CD14-positive monocyte (primary cell): ENCODE measurements around the gene TNKS1BP1. TPM values are rescaled to one million over a fixed set of nuclear protein-coding genes. Genes with fewer than 3 reads are reported as not detected.

Experiments
- DNase-seq, 3 donors: peaks; one replicate each; pipeline ENCODE4 v3.0.0-alpha.2; 2011 to 2022
- H2AFZ ChIP-seq: 2 replicates; pipeline ENCODE4 v1.6.0; 2012; ENCODE audit warnings: mild to moderate bottlenecking, low read depth, low read length, inconsistent platforms; ENCODE audit not compliant: insufficient read depth, poor library complexity, severe bottlenecking
- H3K27ac ChIP-seq, 2 donors: 1 replicate in 1 of 2; 2 replicates in 1 of 2; pipeline ENCODE4 v1.5.1; 2012 to 2013; ENCODE audit warnings: low read length in 2 of 2, control low read depth in 1 of 2, inconsistent platforms in 1 of 2, low read depth in 1 of 2, mild to moderate bottlenecking in 1 of 2
- H3K27me3 ChIP-seq, 2 donors: one replicate each; pipeline versions ENCODE4 v1.6.0 to v1.6.1; 2011 to 2013; ENCODE audit warnings: low read length in 2 of 2; ENCODE audit not compliant: control insufficient read depth in 2 of 2, insufficient read depth in 2 of 2
- H3K36me3 ChIP-seq, 2 donors: replicated peaks in 1 of 2; 1 replicate in 1 of 2; 2 replicates in 1 of 2; pipeline versions ENCODE4 v1.5.1 to v1.6.1; 2012 to 2013; ENCODE audit warnings: low read length in 2 of 2, control low read depth in 1 of 2, inconsistent platforms in 1 of 2, mild to moderate bottlenecking in 1 of 2; ENCODE audit not compliant: insufficient read depth in 2 of 2, control insufficient read depth in 1 of 2
- H3K4me1 ChIP-seq, 2 donors: 1 replicate in 1 of 2; 2 replicates in 1 of 2; pipeline versions ENCODE4 v1.5.1 to v1.6.1; 2012 to 2013; ENCODE audit warnings: low read length in 2 of 2, control low read depth in 1 of 2, inconsistent platforms in 1 of 2, mild to moderate bottlenecking in 1 of 2, moderate library complexity in 1 of 2; ENCODE audit not compliant: insufficient read depth in 2 of 2, control insufficient read depth in 1 of 2
- H3K4me2 ChIP-seq: replicated peaks from 2 replicates; pipeline ENCODE3; 2012; ENCODE audit warnings: low read length, moderate library complexity, mild to moderate bottlenecking; ENCODE audit not compliant: poor library complexity, severe bottlenecking; ENCODE audit errors: extremely low read depth
- H3K4me3 ChIP-seq, 3 experiments: fragments of 200-600 bp in 1 of 3; sonication (generic) in 1 of 3; replicated peaks in 1 of 3; 1 replicate in 2 of 3; 2 replicates in 1 of 3; pipeline ENCODE4 v1.5.1; 2011 to 2013; ENCODE audit warnings: low read length in 3 of 3, mild to moderate bottlenecking in 3 of 3, control low read depth in 2 of 3, low read depth in 2 of 3, inconsistent platforms in 1 of 3, moderate library complexity in 1 of 3
- H3K79me2 ChIP-seq: 2 replicates; pipeline ENCODE4 v1.6.0; 2012; ENCODE audit warnings: mild to moderate bottlenecking, control low read depth, inconsistent platforms, low read length, moderate library complexity; ENCODE audit not compliant: insufficient read depth
- H3K9ac ChIP-seq: 2 replicates; pipeline ENCODE4 v1.6.0; 2017; ENCODE audit warnings: low read length, mild to moderate bottlenecking; ENCODE audit not compliant: insufficient read depth, poor library complexity, severe bottlenecking
- H3K9me3 ChIP-seq, 2 donors: replicated peaks in 1 of 2; 1 replicate in 1 of 2; 2 replicates in 1 of 2; pipeline versions ENCODE4 v1.5.1 to v1.6.1; 2012 to 2013; ENCODE audit warnings: low read length in 2 of 2, control low read depth in 1 of 2; ENCODE audit not compliant: control insufficient read depth in 1 of 2, insufficient read depth in 1 of 2
- H4K20me1 ChIP-seq: 2 replicates; pipeline ENCODE4 v1.6.0; 2012; ENCODE audit warnings: mild to moderate bottlenecking, low read length, control low read depth, moderate library complexity; ENCODE audit not compliant: insufficient read depth
- H3K27ac Mint-ChIP-seq, 7 donors: one replicate each; pipeline ENCODE4 v1.8.0; 2020; ENCODE audit warnings: mild to moderate bottlenecking in 7 of 7, mixed read lengths in 7 of 7, moderate library complexity in 6 of 7, inconsistent platforms in 2 of 7
- H3K27me3 Mint-ChIP-seq, 3 donors: one replicate each; pipeline ENCODE4 v1.8.0; 2021 to 2022; ENCODE audit warnings: low read depth in 3 of 3, mild to moderate bottlenecking in 3 of 3, mixed read lengths in 3 of 3, moderate library complexity in 3 of 3, inconsistent platforms in 1 of 3
- H3K36me3 Mint-ChIP-seq, 2 donors: one replicate each; pipeline ENCODE4 v1.8.0; 2020; ENCODE audit warnings: mixed read lengths in 2 of 2, inconsistent platforms in 1 of 2, mild to moderate bottlenecking in 1 of 2
- H3K4me1 Mint-ChIP-seq: one replicate; pipeline ENCODE4 v1.8.0; 2020; ENCODE audit warnings: mild to moderate bottlenecking, mixed read lengths
- H3K4me3 Mint-ChIP-seq, 2 donors: one replicate each; pipeline ENCODE4 v1.8.0; 2020; ENCODE audit warnings: mild to moderate bottlenecking in 2 of 2, mixed read lengths in 2 of 2, moderate library complexity in 1 of 2
- H3K9me3 Mint-ChIP-seq, 7 donors: one replicate each; pipeline ENCODE4 v1.8.0; 2020 to 2022; ENCODE audit warnings: mixed read lengths in 7 of 7, mild to moderate bottlenecking in 6 of 7, moderate library complexity in 6 of 7, inconsistent platforms in 2 of 7
- CTCF ChIP-seq: fragments of 200-600 bp; IDR thresholded peaks from one replicate; pipeline ENCODE4 v1.8.0; 2022; ENCODE audit warnings: antibody characterized with exemption, mild to moderate bottlenecking
- whole genome bisulfite sequencing: methylation state at CpG from one replicate; pipeline ENCODE4 v1.1.5; 2013; ENCODE audit warnings: missing lambda C conversion rate; ENCODE audit not compliant: insufficient coverage; 5-methylcytosine and 5-hydroxymethylcytosine counted together
- intact Hi-C, 2 donors: fragments of 100-400 bp; cut with micrococcal nuclease; formaldehyde crosslinking; loops; one replicate each; pipeline versions ENCODE4 v1.15.0 to v1.15.1; 2023
- polyA plus RNA-seq, 3 donors: library from polyadenylated mRNA; depleted of rRNA in 1 of 3; unstranded in 2 of 3; stranded (reverse) in 1 of 3; fragments of 300-500 nt in 2 of 3; fragments of >200 nt in 1 of 3; fragmentation: Illumina TruSeq in 2 of 3; gene quantifications; 1 replicate in 2 of 3; 2 replicates in 1 of 3; pipeline ENCODE4 v1.2.3, GENCODE V29; 2012 to 2021

Gene TNKS1BP1
- polyA plus RNA-seq, 3 donors = 0.29 to 1.2 (median 0.50) TPM

GRCh38 chr11:57353446-57353845 is 28.7 kb upstream of the TNKS1BP1 start:
- no peak overlapping the region for H3K9ac ChIP-seq

GRCh38 chr11:57353036-57353435 is 28.3 kb upstream of the TNKS1BP1 start:
- Mint-ChIP-seq H3K27me3 (peaks cover 0 to 6% (median 4%) of the 10 kb centered on the region in 3 donors), H3K4me1 (peaks cover 30% of the 10 kb centered on the region), H3K27ac (no peak overlapping the region), H3K9me3 (peaks cover 0 to 9% (median 5%) of the 10 kb centered on the region in 7 donors), H3K36me3 (no peaks in the 10 kb centered on the region), H3K4me3 (no peak overlapping the region)
- Histone ChIP-seq H3K4me1 (peaks cover 26 to 29% of the 10 kb centered on the region in 2 donors), H3K9ac (no peak overlapping the region), H3K36me3 (no peaks in the 10 kb centered on the region), H2AFZ (no peak overlapping the region), H3K27ac (no peak overlapping the region), H4K20me1 (no peaks in the 10 kb centered on the region), H3K9me3 (no peaks in the 10 kb centered on the region), H3K4me3 (no peak overlapping the region), H3K79me2 (no peaks in the 10 kb centered on the region), H3K4me2 (no peak overlapping the region), H3K27me3 (no peaks in the 10 kb centered on the region)
- no peak for DNase-seq
- intact Hi-C loops = loop anchor here in 1 of 2 donors (10.0 kb wide), 1 partner anchor 292 kb away; the partner anchor contains the start of gene YPEL4
- no peak for TF ChIP-seq CTCF
- WGBS = 17% methylated on average over 1 of the region's 5 CpGs

More at GRCh38 chr11:57353446-57353845, 28.7 kb upstream of the TNKS1BP1 start:
- TF ChIP-seq CTCF = no peak
- no peak overlapping the region for H3K27ac Mint-ChIP-seq
- Histone ChIP-seq H3K79me2 (no peaks in the 10 kb centered on the region), H3K4me3 (no peak overlapping the region), H3K36me3 (no peaks in the 10 kb centered on the region), H3K27ac (no peak overlapping the region), H2AFZ (peak overlapping the region; percentile 37), H3K4me2 (no peak overlapping the region), H3K9me3 (no peaks in the 10 kb centered on the region), H3K27me3 (no peaks in the 10 kb centered on the region), H3K4me1 (peaks cover 26 to 29% of the 10 kb centered on the region in 2 donors), H4K20me1 (no peaks in the 10 kb centered on the region)
- H3K4me1 Mint-ChIP-seq = peaks cover 30% of the 10 kb centered on the region
- no CpG with 5 or more reads among the region's 4 CpGs for WGBS
- no peaks in the 10 kb centered on the region for H3K36me3 Mint-ChIP-seq
- intact Hi-C loops = loop anchor here in 1 of 2 donors (10.0 kb wide), 1 partner anchor 291 kb away; the partner anchor contains the start of gene YPEL4
- H3K9me3 Mint-ChIP-seq = peaks cover 0 to 9% (median 5%) of the 10 kb centered on the region in 7 donors
- H3K4me3 Mint-ChIP-seq = no peak overlapping the region
- DNase-seq = no peak
- peaks cover 0 to 5% (median 3%) of the 10 kb centered on the region in 3 donors for H3K27me3 Mint-ChIP-seq
